Ectodermal cell (in vitro differentiated cells): Measurements from ENCODE around the gene TMEM233.

Experiments
- H3K27ac ChIP-seq: 2 replicates; pipeline ENCODE4 v1.7.0; 2013; ENCODE audit warnings: mild to moderate bottlenecking, low read depth, low read length; ENCODE audit not compliant: insufficient read depth, poor library complexity, severe bottlenecking
- H3K27me3 ChIP-seq: 2 replicates; pipeline ENCODE4 v1.7.0; 2013; ENCODE audit warnings: mild to moderate bottlenecking, low read length; ENCODE audit not compliant: insufficient read depth, control insufficient read depth, poor library complexity, severe bottlenecking
- H3K36me3 ChIP-seq: one replicate; pipeline ENCODE4 v1.7.0; 2013; ENCODE audit warnings: low read length; ENCODE audit not compliant: control insufficient read depth, insufficient read depth
- H3K4me1 ChIP-seq: one replicate; pipeline ENCODE4 v1.7.0; 2013; ENCODE audit warnings: low read length; ENCODE audit not compliant: control insufficient read depth, insufficient read depth
- H3K4me3 ChIP-seq: 2 replicates; pipeline ENCODE4 v1.7.0; 2013; ENCODE audit warnings: low read depth, low read length, control low read depth; ENCODE audit not compliant: insufficient read depth
- H3K9me3 ChIP-seq: 2 replicates; pipeline ENCODE4 v1.7.0; 2013; ENCODE audit warnings: mild to moderate bottlenecking, low read length, moderate library complexity; ENCODE audit not compliant: control insufficient read depth
- WGBS, 2 experiments: methylation state at CpG; one replicate each; pipeline ENCODE4 v1.1.7; 2013; ENCODE audit warnings: missing lambda C conversion rate in 2 of 2; 5-methylcytosine and 5-hydroxymethylcytosine counted together

Gene TMEM233

DNA sequence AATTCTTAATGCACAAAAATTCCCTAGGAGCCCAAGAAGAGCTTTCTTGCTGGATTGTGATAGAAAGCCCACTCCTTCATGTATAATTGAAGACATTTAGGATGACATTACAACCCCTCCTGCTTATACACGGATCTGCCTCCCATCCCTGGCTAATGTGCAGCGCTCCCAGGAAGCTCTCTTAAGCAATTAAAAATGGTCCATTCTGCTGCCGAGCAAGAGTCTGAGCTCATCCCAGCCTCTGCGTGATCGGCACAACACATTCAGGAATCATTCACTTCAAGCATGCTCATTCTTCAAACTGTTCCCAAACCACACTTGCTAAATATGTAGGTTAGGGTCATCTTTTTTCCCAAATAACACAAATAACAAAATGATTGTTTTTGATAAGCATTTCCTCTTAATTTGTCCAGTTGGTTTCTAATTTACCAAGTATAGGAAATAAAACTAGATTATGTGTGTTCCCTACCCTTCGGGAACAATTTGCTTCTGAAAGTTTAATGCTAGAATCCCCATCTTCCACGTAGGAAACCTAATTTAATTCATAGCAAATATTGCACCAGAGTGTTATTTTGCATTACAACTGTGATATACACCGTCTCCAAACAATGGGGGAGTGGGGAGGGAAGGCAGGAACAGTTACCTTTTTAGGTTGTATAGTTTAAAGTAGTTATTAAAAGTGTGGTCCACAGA, 17.3 kb upstream of the TMEM233 start:
- Histone ChIP-seq H3K9me3 (no peaks in the 10 kb centered on the region), H3K27me3 (no peaks in the 10 kb centered on the region), H3K4me1 (no peaks in the 10 kb centered on the region), H3K4me3 (no peak overlapping the region), H3K36me3 (no peaks in the 10 kb centered on the region), H3K27ac (no peak overlapping the region)
- WGBS, 2 experiments, result 83 to 89% methylated on average over 8 of the region's 8 CpGs

DNA sequence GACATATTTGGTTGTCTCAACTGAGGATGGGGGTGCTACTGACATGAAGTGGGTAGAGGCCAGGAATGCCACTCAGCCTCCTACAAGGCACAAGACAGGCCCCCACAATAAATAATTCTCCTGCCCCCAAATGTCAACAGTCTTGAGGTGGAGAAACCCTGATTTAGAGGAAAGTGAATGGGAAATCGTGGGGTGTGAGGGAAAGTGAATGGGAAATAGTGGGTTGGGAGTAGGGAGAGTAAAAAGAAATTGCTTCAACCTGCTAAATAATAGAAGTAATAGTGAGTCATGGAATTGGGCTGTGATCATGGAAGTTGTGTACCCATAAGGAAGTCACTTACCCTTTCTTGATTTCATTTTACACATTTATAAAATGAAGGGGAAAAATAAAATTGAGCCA, 16.7 kb upstream of the TMEM233 start:
- no peaks in the 10 kb centered on the region for H3K36me3 ChIP-seq
- H3K4me3 ChIP-seq, result no peak overlapping the region
- no peaks in the 10 kb centered on the region for H3K9me3 ChIP-seq
- WGBS, 2 experiments, result 73 to 81% methylated on average over 1 of the region's 1 CpG
- no peaks in the 10 kb centered on the region for H3K4me1 ChIP-seq
- H3K27me3 ChIP-seq, result no peaks in the 10 kb centered on the region
- H3K27ac ChIP-seq, result no peak overlapping the region

- H3K4me1 ChIP-seq, result no peaks in the 10 kb centered on the region
- no peaks in the 10 kb centered on the region for H3K27me3 ChIP-seq
- no peak overlapping the region for H3K27ac ChIP-seq
- H3K9me3 ChIP-seq, result no peaks in the 10 kb centered on the region
- H3K36me3 ChIP-seq, result no peaks in the 10 kb centered on the region
- no peak overlapping the region for H3K4me3 ChIP-seq
- WGBS, 2 experiments, result 100% methylated on average over 2 of the region's 2 CpGs
Measured at GRCh38 chr12:119578112-119578511, 15.5 kb upstream of the TMEM233 start.

DNA sequence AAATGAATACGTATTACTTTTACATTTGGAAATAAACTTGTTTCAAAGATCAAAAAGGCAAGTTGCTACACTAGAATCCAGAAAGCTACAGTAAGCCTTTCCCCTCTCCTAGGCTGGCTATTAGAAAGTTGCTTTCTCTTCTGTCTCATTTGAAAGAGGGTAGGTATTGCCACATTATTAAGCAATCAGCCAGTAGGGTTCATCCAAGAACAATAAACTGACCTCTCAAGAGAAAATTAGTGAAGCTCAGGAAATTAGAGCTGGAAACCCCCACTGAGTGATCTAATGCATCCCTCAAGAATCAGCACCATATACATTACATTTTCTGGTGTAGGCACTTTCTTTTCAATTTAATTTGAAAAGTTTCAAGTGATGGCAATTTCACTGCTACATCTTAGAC, 4.5 kb upstream of the TMEM233 start:
- Histone ChIP-seq H3K27me3 (peaks cover 40% of the 10 kb centered on the region), H3K4me1 (no peaks in the 10 kb centered on the region), H3K4me3 (no peak overlapping the region), H3K36me3 (no peaks in the 10 kb centered on the region), H3K27ac (no peak overlapping the region), H3K9me3 (no peaks in the 10 kb centered on the region)
- WGBS, 2 experiments, result 92 to 100% methylated on average over 1 of the region's 1 CpG

GRCh38 chr12:119589634-119590033, 3.9 kb upstream of the TMEM233 start:
- H3K27ac ChIP-seq, result no peak overlapping the region
- no peaks in the 10 kb centered on the region for H3K4me1 ChIP-seq
- H3K36me3 ChIP-seq, result no peaks in the 10 kb centered on the region
- no peak overlapping the region for H3K4me3 ChIP-seq
- H3K27me3 ChIP-seq, result peaks cover 45% of the 10 kb centered on the region
- 90 to 98% methylated on average over 3 to 4 of the region's 4 CpGs for WGBS, 2 experiments
- no peaks in the 10 kb centered on the region for H3K9me3 ChIP-seq

- Histone ChIP-seq H3K36me3 (no peaks in the 10 kb centered on the region), H3K4me1 (peaks cover 7% of the 10 kb centered on the region), H3K27me3 (peaks cover 71% of the 10 kb centered on the region), H3K9me3 (no peaks in the 10 kb centered on the region), H3K4me3 (no peak overlapping the region), H3K27ac (no peak overlapping the region)
- WGBS, 2 experiments, result 90 to 92% methylated on average over 2 of the region's 2 CpGs
Measured at GRCh38 chr12:119592232-119592631, 1.3 kb upstream of the TMEM233 start.

- Histone ChIP-seq H3K27me3 (peaks cover 90% of the 10 kb centered on the region), H3K9me3 (no peaks in the 10 kb centered on the region), H3K4me3 (peak overlapping the region; percentile 32), H3K4me1 (peaks cover 7% of the 10 kb centered on the region), H3K36me3 (no peaks in the 10 kb centered on the region), H3K27ac (no peak overlapping the region)
- 1% methylated on average over 22 of the region's 22 CpGs for whole genome bisulfite sequencing, 2 experiments
Measured at GRCh38 chr12:119594399-119594730, 791 bp downstream of the TMEM233 start.

DNA sequence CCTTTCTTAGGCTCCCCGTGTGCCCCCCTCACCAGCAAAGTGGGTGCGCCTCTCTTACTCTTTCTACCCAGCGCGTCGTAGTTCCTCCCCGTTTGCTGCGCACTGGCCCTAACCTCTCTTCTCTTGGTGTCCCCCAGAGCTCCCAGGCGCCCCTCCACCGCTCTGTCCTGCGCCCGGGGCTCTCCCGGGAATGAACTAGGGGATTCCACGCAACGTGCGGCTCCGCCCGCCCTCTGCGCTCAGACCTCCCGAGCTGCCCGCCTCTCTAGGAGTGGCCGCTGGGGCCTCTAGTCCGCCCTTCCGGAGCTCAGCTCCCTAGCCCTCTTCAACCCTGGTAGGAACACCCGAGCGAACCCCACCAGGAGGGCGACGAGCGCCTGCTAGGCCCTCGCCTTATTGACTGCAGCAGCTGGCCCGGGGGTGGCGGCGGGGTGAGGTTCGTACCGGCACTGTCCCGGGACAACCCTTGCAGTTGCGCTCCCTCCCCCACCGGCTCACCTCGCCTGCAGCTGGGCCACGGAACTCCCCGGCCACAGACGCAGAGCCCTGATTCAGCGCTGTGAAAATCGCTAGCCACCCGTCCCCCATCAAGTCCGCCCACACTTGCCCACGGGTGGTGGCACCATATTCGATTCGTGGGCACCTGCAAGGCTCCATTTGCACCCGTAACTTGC, 1.3 kb downstream of the TMEM233 start:
- Histone ChIP-seq H3K27me3 (peaks cover 94% of the 10 kb centered on the region), H3K9me3 (no peaks in the 10 kb centered on the region), H3K36me3 (no peaks in the 10 kb centered on the region), H3K4me3 (peak overlapping the region; percentile 32), H3K4me1 (peaks cover 7% of the 10 kb centered on the region), H3K27ac (no peak overlapping the region)
- WGBS, 2 experiments, result 1 to 2% methylated on average over 49 of the region's 49 CpGs

- Histone ChIP-seq H3K4me1 (peaks cover 7% of the 10 kb centered on the region), H3K4me3 (no peak overlapping the region), H3K27me3 (peaks cover 65% of the 10 kb centered on the region), H3K36me3 (no peaks in the 10 kb centered on the region), H3K9me3 (no peaks in the 10 kb centered on the region), H3K27ac (no peak overlapping the region)
- 75 to 81% methylated on average over 1 of the region's 1 CpG for WGBS, 2 experiments
Measured at GRCh38 chr12:119598159-119598558, 4.6 kb downstream of the TMEM233 start.

DNA sequence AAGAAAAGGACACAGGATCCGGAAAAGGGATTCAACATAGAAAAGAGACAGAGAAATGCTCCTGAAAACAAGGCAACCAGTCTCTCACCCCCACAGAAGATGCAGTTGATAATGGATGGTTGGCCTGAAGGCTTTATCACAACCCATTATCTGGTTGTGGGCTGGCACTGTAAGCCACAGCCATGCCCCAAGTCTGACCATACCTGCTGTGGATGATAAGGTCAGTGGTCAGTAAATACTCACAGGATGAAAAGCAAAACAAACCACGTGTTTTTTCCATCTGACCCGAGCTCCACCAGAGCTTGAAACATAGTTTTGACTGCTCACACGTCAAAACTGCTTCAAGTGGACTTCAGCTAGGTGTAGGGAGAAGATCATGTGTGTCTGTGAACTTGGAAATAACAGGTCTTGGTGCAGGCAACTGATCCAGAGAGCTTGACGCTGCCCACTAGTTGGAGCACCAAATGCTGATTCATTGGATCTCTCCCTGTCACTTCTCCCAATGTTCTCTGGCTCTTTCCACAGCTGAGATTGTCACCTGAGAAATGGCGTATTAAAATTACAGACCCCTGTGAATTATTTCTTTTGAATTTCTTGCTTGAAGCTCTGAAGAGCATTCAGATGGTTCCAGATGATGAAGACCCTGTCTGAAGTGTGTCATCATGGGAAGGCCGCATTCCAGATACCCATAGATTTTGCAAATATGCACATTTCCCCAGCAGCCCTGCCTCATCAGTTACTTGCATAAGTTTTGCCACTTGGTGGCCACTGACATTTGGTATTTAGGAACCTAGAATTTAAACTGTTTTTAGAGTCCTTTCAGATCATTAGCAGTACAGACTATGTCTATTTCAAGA, 8.5 kb downstream of the TMEM233 start:
- no peaks in the 10 kb centered on the region for H3K36me3 ChIP-seq
- no peak overlapping the region for H3K27ac ChIP-seq
- no peaks in the 10 kb centered on the region for H3K4me1 ChIP-seq
- H3K9me3 ChIP-seq, result no peaks in the 10 kb centered on the region
- no peak overlapping the region for H3K4me3 ChIP-seq
- WGBS, 2 experiments, result 81 to 85% methylated on average over 7 of the region's 7 CpGs
- H3K27me3 ChIP-seq, result peaks cover 26% of the 10 kb centered on the region
